Epidermal melanocyte (primary cell): ENCODE data around the gene TMA7.

Experiments used
- DNase-seq: peaks from one replicate; pipeline ENCODE4 v3.0.0; 2011; ENCODE audit warnings: low spot score; ENCODE audit not compliant: insufficient read length

TMA7 gene

DNA sequence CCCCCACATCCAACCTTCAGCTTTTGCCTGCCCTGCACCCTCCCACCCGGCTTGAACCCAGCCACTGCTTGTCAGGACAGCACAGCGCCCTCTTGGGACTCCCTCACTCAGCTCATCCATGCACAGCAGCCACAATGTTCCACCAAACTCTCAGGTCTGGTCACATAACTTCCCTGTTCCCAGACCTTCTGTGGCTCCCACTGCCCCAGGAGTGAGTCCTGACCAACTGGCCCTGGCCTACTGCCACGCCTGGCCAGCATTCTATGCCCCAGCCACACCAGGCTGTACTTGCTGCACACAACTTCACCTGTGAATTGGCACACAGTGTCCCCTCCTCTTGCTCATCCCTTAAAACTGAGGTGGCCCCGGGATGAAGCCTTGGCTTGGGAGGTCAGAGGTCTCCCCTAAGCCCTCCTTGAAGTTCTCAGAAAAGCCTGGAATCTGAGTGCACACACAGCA lies 31.2 kb upstream of the TMA7 start:
- peak; percentile 9 for DNase-seq

DNA sequence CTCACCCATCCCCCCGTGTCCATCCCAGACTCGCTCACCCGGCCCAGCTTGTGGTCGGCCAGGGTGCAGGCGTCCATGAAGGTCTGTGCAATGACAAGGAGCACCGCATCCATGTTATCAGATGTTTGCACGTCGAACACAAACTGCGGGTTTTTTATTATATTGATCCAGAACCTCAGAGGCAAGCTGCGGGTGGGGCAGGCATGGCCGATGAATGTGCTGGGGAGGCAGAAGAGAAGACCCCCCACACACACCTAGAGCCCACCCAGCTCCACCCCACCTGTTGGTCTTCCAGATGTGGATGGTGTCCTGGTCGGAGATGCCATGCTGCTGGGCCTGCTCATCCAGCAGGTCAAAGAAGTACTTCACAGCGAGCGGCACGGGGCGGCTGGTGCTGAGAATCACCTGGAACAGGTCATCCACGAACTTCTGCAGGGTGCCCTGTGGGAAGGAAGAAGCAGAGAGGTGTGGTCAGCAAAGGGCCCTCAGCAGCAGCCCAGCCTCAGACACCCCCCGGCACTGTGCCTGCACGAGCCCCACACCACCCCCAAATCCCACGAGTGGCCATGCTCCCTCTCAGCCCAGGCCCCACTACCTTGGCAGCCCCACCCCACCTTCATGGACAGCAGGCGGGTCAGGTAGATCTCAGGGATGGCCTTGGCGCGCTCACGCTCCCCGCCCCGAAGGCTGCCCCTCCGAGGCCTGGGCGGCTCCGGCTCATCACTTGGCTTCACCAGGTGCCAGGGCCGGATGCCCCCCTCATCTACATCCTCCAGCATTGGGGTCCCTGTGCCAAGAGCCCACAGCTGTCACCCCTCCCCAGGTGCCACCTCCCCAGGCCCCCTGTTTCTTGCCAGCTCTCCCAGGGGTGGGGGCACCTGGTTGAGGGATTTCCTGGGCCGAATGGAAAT lies 30.5 kb upstream of the TMA7 start:
- peak; percentile 16 for DNase-seq

GRCh38 chr3:48410205-48411040 lies 29.6 kb upstream of the TMA7 start:
- peak; percentile 8 for DNase-seq

DNA sequence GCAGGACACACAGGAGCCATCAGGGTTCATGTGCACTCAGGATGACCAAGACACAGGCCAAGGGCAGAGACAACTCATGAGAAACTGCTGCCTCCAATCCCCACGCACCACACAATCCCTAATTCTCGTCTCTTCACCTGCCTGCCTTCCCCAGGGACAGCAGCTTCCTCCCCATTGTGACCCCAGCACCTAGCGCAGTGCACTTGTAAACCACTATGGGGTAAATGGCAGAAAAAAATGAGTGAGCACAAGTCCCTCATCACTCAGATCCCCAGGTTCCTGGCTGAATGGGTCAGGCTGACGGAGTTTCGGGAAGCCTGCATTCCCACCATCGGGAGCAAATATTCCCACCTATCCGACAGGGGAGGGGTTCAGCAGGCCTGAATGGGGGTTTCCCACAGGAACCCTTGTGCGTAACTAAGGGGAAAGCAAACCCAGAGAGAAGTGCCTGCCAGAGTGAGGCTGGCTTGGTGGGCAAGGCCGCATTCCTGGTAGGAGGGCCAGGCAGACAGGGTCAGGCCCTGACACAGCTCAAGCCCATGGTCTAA lies 28.9 kb upstream of the TMA7 start:
- DNase-seq: peak; percentile 8

- DNase-seq: no peak
Measured at GRCh38 chr3:48411606-48412374, 28.3 kb upstream of the TMA7 start.

- DNase-seq: no peak
Measured at GRCh38 chr3:48412375-48413001, 27.6 kb upstream of the TMA7 start.

GRCh38 chr3:48413086-48413485 lies 27.0 kb upstream of the TMA7 start:
- DNase-seq: no peak

DNA sequence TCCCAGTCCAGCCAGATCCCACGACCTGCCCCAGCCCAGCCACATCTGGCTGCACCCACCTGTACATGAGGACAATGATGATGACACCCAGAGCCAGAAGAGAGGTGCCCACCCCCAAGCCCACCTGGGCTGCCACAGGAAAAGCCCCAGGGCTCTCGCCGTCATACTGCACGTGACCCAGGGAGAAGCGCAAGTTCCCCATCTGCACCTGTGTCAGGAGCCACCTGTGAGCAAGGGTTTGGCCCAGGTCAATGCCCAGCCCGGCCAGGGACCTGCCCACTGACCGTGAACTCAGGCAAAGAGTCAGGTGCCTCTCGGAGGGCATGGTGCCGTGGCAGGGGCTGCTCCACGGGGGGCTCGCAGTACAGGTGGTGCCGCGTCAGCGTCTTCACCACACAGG lies 26.4 kb upstream of the TMA7 start:
- no peak for DNase-seq

GRCh38 chr3:48414376-48415250 lies 25.4 kb upstream of the TMA7 start:
- DNase-seq: no peak

GRCh38 chr3:48415251-48415953 lies 24.7 kb upstream of the TMA7 start:
- no peak for DNase-seq

DNA sequence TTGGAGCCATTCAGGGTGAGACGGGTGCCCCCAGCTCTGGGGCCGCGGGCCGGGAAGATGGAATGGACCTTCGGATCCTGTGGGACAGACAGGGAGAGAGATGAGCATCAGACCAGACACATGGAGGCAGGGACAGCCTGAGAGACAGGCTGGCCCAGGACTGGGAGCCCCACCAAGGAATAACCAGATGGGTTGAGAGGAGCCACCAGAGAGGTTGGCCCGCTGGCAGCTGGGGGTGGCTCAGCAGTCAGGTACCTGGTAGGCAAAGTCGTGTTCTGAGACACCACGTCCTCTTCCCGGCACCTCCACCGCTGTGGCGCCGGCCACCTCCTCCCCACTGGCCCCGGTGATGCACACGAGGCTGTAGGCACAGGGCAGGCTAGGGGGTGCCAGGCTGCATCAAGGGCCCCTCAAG lies 24.0 kb upstream of the TMA7 start:
- DNase-seq: no peak

- no peak for DNase-seq
Measured at GRCh38 chr3:48416546-48416945, 23.5 kb upstream of the TMA7 start.

DNA sequence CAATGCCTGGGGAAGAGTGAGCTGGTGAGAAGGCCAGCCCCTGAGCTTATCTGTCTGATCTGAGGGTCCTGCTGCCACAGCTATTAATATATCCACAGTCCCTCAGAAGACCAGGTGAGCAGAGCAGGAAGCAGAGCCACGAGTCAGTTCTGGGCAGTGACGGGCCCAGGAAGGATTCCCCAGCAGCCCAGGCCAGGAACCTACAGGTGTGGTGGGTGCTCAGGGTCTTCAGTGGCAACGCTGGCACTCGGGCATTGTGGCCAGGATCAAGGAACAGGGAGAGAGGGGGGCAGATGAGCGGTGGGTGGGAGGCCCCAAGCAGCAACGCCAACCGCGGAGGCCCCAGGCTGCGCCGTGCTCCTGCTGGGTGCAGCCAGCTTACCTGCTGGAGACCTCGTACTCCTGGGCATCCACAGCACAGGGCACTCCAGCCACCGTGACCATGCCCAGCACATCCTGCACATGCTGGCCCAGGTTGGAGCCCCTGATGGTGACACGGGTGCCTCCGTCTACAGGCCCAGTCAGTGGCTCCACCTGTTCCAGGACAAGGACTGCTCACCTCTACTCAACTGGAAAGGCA lies 22.4 kb upstream of the TMA7 start:
- no peak for DNase-seq

DNA sequence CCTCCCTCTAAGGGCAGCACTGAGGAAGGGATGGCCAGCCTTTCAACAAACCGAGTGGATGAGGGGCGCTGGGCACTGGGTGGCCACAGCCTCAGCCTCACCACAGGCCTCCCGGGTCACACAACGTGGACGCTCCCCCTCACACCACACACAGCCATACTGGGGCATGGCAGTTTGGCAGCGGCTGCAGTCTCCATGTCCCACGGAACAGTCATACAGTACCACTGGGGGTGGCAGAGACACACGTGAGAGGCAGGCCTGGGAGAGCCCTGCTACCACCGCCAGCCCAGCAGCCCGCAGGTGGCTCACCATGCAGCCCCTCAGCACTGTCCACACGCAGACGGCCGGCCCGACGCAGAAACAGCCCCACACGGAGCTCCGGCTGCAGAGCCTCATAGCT lies 21.9 kb upstream of the TMA7 start:
- DNase-seq: no peak

DNA sequence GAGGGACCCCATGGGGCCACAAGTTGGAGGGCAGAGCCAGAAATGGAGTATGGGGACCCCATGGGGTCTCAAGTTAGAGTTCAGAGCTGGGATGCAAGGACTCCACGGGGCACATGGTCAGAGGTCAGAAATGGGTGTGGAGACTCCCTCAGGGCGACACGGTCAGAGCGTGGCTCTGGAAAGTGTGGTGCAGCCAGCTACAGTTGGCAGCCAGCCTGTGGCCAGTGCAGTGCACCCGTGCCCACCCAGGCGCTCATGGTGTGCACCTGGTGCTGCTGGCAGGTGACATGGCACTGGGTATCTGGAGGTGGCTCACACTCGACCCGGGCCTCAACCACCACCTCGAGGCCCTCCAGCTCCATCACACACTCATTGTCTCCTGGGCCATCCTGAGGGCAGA lies 21.4 kb upstream of the TMA7 start:
- no peak for DNase-seq

- no peak for DNase-seq
Measured at GRCh38 chr3:48419149-48419548, 20.9 kb upstream of the TMA7 start.

GRCh38 chr3:48419597-48419996 lies 20.5 kb upstream of the TMA7 start:
- no peak for DNase-seq

- no peak for DNase-seq
Measured at GRCh38 chr3:48420561-48420960, 19.5 kb upstream of the TMA7 start.

GRCh38 chr3:48422272-48422671 lies 17.8 kb upstream of the TMA7 start:
- DNase-seq: no peak
